Skeletal muscle satellite cell (primary cell): ENCODE data around the gene RPS17. TPM values are rescaled to one million over a fixed set of nuclear protein-coding genes. Genes with fewer than 3 reads are reported as not detected.

ENCODE experiments used
- H3K27me3 ChIP-seq: 2 replicates; pipeline ENCODE4 v1.7.0; 2013; ENCODE audit warnings: low read length; ENCODE audit not compliant: control insufficient read depth, insufficient read depth
- H3K36me3 ChIP-seq: 2 replicates; pipeline ENCODE4 v1.7.0; 2013; ENCODE audit warnings: mild to moderate bottlenecking, control low read depth, low read length; ENCODE audit not compliant: insufficient read depth
- H3K4me1 ChIP-seq: 2 replicates; pipeline ENCODE4 v1.7.0; 2013; ENCODE audit warnings: low read length; ENCODE audit not compliant: control insufficient read depth, insufficient read depth
- H3K4me2 ChIP-seq: 2 replicates; pipeline ENCODE4 v1.7.0; 2013; ENCODE audit warnings: mild to moderate bottlenecking, low read length
- H3K4me3 ChIP-seq: 2 replicates; pipeline ENCODE4 v1.7.0; 2013; ENCODE audit warnings: low read length
- H3K9ac ChIP-seq: 2 replicates; pipeline ENCODE4 v1.7.0; 2013; ENCODE audit warnings: mild to moderate bottlenecking, low read depth, low read length, moderate library complexity
- H3K9me3 ChIP-seq: replicated peaks from 2 replicates; pipeline ENCODE4 v1.7.0; 2013; ENCODE audit warnings: mild to moderate bottlenecking, control low read depth, low read length
- total RNA-seq: library from RNA; depleted of rRNA; stranded (reverse); fragments of >200 nt; gene quantifications from 2 replicates; pipeline ENCODE4 v1.2.3, GENCODE V29; 2012; rRNA removed

RPS17 gene
- total RNA-seq: 1,245 and 1,928 TPM in 2 replicates

DNA sequence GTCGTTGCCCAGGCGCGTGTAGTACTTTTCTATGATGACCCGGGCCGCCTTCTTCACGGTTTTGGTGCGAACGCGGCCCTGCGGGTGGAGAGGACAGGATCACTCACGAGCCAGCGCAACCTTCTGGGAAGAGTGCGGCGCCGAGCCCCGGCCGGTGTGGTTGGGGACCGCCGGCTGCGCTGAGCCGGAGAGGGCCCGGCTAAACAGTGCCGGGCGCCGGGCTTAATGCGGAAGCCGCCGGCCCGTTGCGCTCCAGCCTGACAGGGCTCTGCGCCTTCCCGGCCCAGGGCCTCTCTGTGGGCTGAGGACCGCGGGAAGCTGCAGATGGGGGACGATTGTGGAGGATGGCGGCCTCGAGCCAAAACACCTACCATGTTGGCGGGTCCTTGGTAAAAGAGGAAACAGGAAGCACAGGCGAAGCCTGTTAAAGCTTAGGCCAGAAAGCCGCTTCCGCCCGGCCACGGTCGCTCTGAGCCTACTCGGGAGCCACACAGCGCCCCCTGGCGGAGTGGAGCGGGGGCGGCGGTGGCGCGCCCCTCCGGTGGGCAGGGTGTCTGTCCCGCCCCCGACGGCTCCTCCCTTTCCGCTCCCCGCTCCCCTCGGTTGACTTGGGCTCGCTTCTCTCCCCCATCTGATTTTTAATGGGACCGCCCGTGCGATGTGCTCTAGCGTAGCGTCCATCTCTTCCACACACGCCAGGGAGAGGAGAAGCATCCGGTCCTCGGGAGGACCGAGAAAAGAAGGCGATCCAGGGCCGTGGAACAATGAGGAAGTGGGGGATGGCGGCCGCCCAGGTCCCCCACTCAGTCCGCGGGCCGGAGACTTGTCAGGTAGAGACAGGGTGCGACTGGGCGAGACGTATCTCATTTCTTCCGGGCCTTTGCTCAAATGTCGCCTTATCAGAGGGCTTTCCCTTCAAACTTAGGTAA is at the start of gene RPS17:
TSS of gene RPS17 (minus strand) at position 403 of the 929 bp plus-strand sequence. CDS start at position 374, 29 bp downstream.
- Histone ChIP-seq H3K9me3 (no peaks in the 10 kb centered on the region), H3K4me3 (peak within 1 kb of the TSS; percentile 98), H3K27me3 (no peaks in the 10 kb centered on the region), H3K36me3 (peaks cover 47% of the 10 kb centered on the region), H3K4me2 (peak within 1 kb of the TSS; percentile 95), H3K9ac (peak within 1 kb of the TSS; percentile 100), H3K4me1 (peaks cover 28% of the 10 kb centered on the region)

DNA sequence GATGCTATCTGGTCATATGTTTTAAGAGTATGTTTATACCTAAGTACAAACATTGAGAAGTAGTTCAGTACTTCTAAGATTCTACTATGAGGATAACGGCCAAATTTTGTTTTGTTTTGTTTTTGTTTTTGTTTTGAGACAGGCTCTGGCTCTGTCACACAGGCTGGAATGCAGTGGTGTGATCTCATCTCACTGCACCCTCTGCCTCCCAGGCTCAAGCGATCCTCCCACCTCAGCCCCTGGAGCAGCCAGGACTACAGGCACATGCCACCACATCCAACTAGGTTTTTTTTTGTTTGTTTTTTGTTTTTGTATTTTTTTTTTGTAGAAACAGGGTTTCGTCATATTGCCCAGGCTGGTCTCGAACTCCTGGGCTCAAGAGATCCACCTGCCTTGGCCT is 47.5 kb upstream of the RPS17 start:
- no peaks in the 10 kb centered on the region for H3K9me3 ChIP-seq
- no peaks in the 10 kb centered on the region for H3K36me3 ChIP-seq
- H3K4me2 ChIP-seq: no peak overlapping the region
- H3K4me3 ChIP-seq: no peak overlapping the region
- no peaks in the 10 kb centered on the region for H3K4me1 ChIP-seq
- peaks cover 23% of the 10 kb centered on the region for H3K27me3 ChIP-seq
- H3K9ac ChIP-seq: no peak overlapping the region

DNA sequence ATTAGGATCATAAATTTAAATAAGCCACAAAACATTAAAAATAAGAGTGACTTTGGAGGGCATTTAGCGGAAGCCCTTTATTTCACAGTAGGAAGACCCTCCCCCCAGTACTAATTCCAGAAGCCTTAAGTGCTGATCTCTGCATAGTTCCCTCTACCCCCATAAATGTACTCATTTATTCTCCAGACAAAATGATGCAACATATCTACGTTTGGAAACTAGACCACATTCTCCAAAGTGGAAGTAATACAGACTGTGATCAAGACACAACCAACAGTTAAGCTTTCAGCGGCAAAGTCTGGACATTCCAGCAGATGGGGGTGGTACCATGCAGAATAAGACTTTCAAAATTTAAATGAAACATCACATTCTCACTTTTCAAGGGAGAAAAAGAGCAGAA is 44.8 kb upstream of the RPS17 start:
- H3K36me3 ChIP-seq: no peaks in the 10 kb centered on the region
- H3K4me3 ChIP-seq: no peak overlapping the region
- no peaks in the 10 kb centered on the region for H3K9me3 ChIP-seq
- no peak overlapping the region for H3K9ac ChIP-seq
- H3K27me3 ChIP-seq: peaks cover 28% of the 10 kb centered on the region
- H3K4me1 ChIP-seq: no peaks in the 10 kb centered on the region
- peak overlapping the region; percentile 0 for H3K4me2 ChIP-seq

DNA sequence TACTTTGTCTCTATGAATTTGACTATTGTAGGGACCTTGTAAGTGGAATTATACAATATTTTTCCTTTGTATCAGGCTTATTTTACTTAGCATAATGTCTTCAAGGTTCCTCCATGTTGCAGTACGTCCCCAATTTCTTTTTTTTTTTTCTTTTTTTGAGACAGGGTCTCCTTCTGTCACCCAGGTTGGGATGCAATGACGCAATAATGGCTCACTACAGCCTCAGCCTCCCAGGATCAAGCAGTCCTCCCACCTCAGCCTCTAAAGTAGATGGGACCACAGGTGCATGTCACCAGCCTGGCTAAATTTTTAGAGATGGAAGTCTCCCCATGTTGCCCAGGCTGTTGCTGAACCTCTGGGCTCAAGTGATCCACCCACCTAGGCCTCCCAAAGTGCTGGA is 40.5 kb upstream of the RPS17 start:
- H3K4me3 ChIP-seq: no peak overlapping the region
- H3K4me1 ChIP-seq: no peaks in the 10 kb centered on the region
- no peak overlapping the region for H3K9ac ChIP-seq
- H3K36me3 ChIP-seq: no peaks in the 10 kb centered on the region
- H3K4me2 ChIP-seq: no peak overlapping the region
- H3K27me3 ChIP-seq: peaks cover 19% of the 10 kb centered on the region
- no peaks in the 10 kb centered on the region for H3K9me3 ChIP-seq

DNA sequence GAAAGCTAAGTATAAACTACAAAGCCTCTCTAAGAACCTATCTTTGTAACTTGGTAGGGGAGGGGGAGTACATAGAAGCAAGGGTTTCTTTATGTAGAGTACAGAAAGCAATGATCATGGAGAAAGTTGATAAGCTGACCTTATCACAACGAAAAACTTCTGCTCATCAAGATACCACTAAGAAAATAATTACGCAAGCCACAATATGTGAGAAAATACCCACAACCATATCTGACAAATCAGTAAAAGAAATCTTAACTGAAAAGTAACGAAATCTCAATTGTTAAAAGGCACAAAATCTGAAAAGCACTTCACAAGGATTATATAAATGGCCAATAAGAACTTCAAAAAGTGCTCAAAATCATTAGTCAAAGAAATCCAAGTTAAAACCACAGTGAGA is 35.1 kb upstream of the RPS17 start:
- H3K9me3 ChIP-seq: no peaks in the 10 kb centered on the region
- no peak overlapping the region for H3K9ac ChIP-seq
- H3K27me3 ChIP-seq: peaks cover 15% of the 10 kb centered on the region
- no peak overlapping the region for H3K4me3 ChIP-seq
- H3K36me3 ChIP-seq: no peaks in the 10 kb centered on the region
- H3K4me2 ChIP-seq: no peak overlapping the region
- H3K4me1 ChIP-seq: peaks cover 21% of the 10 kb centered on the region

DNA sequence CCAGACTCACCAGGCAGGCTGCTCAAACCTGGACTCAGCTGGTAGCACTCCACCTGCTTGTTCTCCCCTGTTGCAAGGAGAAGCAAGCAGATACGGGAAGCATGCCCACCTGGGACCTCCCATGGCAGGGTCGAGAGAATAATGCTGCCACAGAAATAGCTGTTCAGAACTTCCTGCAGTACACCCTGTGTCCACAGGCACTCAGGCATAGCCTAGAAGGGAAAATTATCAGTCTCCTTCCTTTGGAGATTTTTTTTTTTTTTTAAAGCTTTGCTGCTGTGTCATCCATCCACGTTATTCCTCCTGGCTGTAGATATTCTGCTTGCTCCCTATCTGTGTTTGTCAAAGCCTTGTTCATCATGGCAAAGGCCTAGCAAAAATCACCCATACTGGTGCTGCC is 32.7 kb upstream of the RPS17 start:
- Histone ChIP-seq H3K4me3 (no peak overlapping the region), H3K4me1 (peaks cover 22% of the 10 kb centered on the region), H3K9me3 (no peaks in the 10 kb centered on the region), H3K36me3 (no peaks in the 10 kb centered on the region), H3K9ac (no peak overlapping the region), H3K4me2 (no peak overlapping the region), H3K27me3 (peaks cover 15% of the 10 kb centered on the region)

DNA sequence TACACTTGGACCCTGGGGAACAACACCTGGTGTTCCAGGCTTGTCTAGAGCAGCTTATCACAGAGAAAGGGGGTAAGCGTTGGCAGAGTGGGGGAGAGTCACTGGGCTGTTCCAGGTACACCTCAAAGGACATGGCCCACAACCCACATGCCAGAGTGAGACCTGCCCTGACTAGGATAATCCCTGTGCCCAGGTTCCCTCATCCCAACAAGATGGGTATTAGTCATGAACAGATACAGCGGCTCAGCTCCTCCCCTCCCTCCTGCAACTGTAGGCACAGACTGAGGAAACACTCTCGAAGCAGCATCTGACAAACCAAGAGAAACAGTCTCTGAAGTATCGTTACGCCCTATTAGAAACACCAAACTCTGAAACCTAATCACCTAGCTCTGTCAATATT is 32.1 kb upstream of the RPS17 start:
- H3K4me1 ChIP-seq: peaks cover 22% of the 10 kb centered on the region
- H3K4me3 ChIP-seq: peak overlapping the region; percentile 68
- H3K27me3 ChIP-seq: peaks cover 15% of the 10 kb centered on the region
- H3K9ac ChIP-seq: no peak overlapping the region
- H3K4me2 ChIP-seq: peak overlapping the region; percentile 88
- no peaks in the 10 kb centered on the region for H3K36me3 ChIP-seq
- H3K9me3 ChIP-seq: no peaks in the 10 kb centered on the region

DNA sequence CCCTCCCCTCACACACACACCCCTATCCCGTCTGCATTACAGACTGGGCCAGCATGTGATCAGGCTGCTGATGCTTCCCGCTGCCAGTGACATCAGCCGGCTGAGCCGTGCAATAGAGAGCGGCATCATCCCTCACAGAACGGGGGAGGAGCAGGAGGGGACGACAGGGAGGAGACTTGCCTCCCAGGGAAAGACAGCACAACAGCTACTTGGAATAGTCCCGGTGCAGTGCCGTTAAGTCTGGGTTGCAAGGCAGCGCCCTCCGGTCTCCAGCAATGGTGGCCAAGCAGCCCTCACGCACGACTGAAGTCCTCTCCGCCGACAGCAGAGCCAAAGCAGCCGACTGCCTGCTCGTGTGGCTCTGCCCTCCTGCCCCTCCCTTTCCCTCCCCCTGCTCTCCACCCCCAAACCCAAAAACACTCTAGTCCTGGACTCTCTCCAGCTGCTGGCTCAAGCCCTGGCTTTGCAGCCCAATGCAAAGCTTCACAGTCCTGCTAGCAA is 31.5 kb upstream of the RPS17 start:
- Histone ChIP-seq H3K4me3 (peak overlapping the region; percentile 68), H3K4me2 (peak overlapping the region; percentile 88), H3K9ac (peak overlapping the region; percentile 43), H3K36me3 (no peaks in the 10 kb centered on the region), H3K27me3 (peaks cover 14% of the 10 kb centered on the region), H3K4me1 (peaks cover 22% of the 10 kb centered on the region), H3K9me3 (no peaks in the 10 kb centered on the region)

DNA sequence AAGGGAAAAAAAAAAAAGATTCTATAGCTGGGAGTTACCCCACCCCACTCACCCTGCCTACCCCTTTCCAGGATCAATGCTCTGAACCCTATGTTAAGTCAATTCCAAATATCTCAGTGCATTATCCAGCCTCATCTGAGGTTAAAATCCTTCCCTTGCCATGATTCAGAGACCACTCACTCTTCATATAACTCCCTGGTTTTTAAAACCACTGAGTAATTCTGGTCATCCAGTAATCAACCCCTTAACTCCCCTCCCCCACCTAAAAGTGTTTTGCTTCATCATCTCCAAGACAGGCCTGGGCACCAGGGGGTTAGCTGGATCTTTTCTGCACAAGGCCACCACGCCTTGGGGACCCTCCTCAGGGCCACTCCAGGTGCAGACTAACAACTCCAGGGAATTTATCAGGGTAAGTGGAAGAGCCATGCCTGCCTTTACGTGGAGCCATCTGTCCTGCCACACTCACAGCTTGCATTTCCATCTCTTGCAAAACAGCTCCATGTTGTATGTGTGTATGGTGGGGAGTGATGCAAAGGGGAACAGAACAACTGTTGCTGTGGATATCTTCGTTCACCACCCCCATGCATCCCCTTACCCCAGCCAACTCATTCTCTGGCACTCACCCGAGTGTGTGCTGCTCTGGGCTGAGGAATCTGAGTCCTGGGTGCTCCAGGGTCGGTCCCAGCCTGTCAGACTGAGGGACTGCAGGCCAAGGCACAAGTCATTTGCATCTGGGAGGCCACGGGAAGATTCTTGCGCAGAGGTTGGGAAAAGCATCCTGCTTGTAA is 30.7 kb upstream of the RPS17 start:
- Histone ChIP-seq H3K4me2 (peak overlapping the region; percentile 88), H3K27me3 (peaks cover 9% of the 10 kb centered on the region), H3K4me1 (peaks cover 22% of the 10 kb centered on the region), H3K9me3 (no peaks in the 10 kb centered on the region), H3K9ac (peak overlapping the region; percentile 43), H3K36me3 (no peaks in the 10 kb centered on the region), H3K4me3 (peak overlapping the region; percentile 68)

DNA sequence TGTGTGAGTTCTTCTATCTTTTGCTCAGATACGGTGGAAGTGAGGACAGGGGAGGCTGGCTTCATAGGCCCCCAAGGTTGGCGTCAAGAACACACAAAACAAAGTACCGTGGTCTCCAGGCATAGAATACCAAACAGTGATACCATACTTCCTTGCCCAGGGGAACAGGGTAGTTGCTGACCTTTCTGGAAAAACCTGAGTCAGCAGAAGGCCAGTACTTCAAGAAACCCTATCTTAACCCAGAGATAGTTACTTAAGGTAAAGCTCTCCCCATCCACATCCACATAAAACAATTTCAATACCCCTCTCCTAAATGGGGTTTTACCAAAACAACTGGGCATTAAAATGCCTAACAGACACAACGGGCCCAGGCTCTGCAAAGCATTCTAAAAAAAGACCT is 29.6 kb upstream of the RPS17 start:
- peaks cover 22% of the 10 kb centered on the region for H3K4me1 ChIP-seq
- H3K9ac ChIP-seq: no peak overlapping the region
- no peak overlapping the region for H3K4me3 ChIP-seq
- H3K36me3 ChIP-seq: no peaks in the 10 kb centered on the region
- H3K27me3 ChIP-seq: no peaks in the 10 kb centered on the region
- no peak overlapping the region for H3K4me2 ChIP-seq
- no peaks in the 10 kb centered on the region for H3K9me3 ChIP-seq

DNA sequence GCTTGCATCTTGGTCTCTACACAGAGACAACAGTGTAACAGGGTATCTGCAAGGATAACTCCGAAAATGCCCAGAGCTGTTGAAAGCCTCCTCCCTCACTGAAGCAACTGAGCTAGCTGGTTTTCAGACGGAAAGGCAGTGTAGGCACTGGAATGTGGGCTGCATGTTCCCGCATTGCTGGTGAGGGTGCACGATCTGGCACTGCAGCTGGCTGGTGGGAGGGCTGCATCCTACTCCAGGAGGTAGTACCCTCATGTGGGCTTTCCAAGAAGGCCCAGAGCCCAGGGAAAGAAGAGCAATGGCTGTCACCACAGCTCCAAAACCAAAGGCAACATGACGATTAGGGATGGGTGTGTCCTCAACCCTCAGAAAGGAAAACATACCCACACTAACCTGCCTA is 28.7 kb upstream of the RPS17 start:
- H3K27me3 ChIP-seq: no peaks in the 10 kb centered on the region
- no peak overlapping the region for H3K4me2 ChIP-seq
- no peaks in the 10 kb centered on the region for H3K9me3 ChIP-seq
- H3K36me3 ChIP-seq: no peaks in the 10 kb centered on the region
- H3K4me3 ChIP-seq: no peak overlapping the region
- no peak overlapping the region for H3K9ac ChIP-seq
- peaks cover 22% of the 10 kb centered on the region for H3K4me1 ChIP-seq
